Vagina (tissue), 2 donors: Measurements from ENCODE around the gene UNC93A.
"Not testable (repeated sequence)": the region's sequence is repeated elsewhere in the genome, so short reads cannot be mapped to it uniquely, and the experiment has no call there.

ENCODE experiments used
- CTCF ChIP-seq, 3 experiments: fragments of 450-650 bp in 2 of 3; fragments of 200-600 bp in 1 of 3; sonication (generic) in 1 of 3; IDR thresholded peaks; one replicate each; pipeline ENCODE4 v1.5.1; 2017 to 2019; ENCODE audit warnings: antibody characterized with exemption in 3 of 3, mild to moderate bottlenecking in 2 of 3, moderate library complexity in 2 of 3
- POLR2A ChIP-seq, 2 donors: fragments of 450-650 bp; IDR thresholded peaks; one replicate each; pipeline ENCODE4 v1.6.1; 2017; ENCODE audit warnings: antibody characterized with exemption in 2 of 2, mild to moderate bottlenecking in 2 of 2, moderate library complexity in 2 of 2
- POLR2AphosphoS5 ChIP-seq, 2 donors: sonication (generic); formaldehyde crosslinking; IDR thresholded peaks; one replicate each; pipeline ENCODE4 v1.9.0; 2017; ENCODE audit warnings: antibody characterized with exemption in 2 of 2, mild to moderate bottlenecking in 2 of 2, low read depth in 1 of 2; ENCODE audit not compliant: insufficient read depth in 1 of 2

DNA sequence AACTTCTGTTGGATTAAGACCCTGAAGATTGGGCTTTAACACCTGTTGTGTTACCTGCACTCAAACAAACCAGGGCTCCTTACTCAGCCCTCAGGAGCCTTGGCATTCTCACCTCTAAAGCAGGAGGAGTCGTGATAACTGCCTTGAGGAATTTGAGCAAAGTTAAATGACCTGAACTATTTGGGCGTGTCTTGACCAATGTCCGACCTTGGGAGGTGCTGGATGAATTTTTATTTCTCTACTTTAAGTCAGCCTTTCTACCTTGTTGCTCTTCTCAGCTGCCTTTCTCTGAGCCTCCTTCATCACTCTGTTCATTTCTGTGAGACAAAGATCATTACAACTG lies 23.6 kb upstream of the UNC93A start:
- TF ChIP-seq POLR2A (IDR thresholded peaks at IDR 0.05); POLR2AphosphoS5 (IDR thresholded peaks at IDR 0.05; ENCODE audit: insufficient read depth in 1 of 2, low read depth in 1 of 2); CTCF (IDR thresholded peaks at IDR 0.05): not testable (repeated sequence)
